KG1 (cell line): ENCODE measurements around the gene KLHL15.
"Not testable (repeated sequence)": the region's sequence is repeated elsewhere in the genome, so short reads cannot be mapped to it uniquely, and the experiment has no call there.

ENCODE experiments used
- DNase-seq: peaks from one replicate; lab custom pipeline; 2025; lab: John Stamatoyannopoulos, UW

The KLHL15 gene

DNA sequence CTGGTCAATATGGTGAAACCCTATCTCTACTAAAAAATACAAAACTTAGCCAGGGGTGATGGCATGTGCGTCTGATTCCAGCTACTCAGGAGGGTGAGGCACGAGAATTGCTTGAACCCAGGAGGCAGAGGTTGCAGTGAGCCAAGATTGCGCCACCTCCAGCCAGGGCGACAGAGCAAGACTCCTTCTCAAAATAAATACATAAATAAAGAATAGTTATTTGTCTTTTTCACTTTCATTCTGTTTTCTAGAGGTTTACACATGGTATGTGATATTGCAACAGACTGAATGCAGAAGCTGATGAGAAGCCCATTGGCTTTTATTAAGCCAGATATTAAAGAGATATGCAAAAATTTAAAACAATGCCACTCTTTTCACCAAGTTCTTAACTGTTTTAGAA, 8.2 kb downstream of the KLHL15 start:
- no peak for DNase-seq

DNA sequence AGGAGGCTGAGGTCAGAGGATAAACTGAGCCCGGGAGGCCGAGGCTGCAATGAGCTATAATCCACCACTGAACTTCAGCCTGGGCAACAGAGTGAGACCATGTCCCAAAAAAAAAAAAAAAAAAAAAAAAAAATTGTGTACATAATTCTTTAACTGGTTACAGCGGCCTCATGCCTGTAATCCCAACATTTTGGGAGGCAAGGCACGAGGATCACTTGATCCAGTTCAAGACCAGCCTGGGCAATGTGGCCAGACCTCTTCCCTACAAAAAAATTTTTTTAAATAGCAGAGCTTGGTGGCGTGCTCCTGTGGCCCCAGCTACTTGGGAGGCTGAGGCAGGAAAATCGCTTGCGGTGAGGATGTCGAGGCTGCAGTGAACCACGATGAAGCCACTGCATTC, 9.3 kb downstream of the KLHL15 start:
- DNase-seq = no peak

DNA sequence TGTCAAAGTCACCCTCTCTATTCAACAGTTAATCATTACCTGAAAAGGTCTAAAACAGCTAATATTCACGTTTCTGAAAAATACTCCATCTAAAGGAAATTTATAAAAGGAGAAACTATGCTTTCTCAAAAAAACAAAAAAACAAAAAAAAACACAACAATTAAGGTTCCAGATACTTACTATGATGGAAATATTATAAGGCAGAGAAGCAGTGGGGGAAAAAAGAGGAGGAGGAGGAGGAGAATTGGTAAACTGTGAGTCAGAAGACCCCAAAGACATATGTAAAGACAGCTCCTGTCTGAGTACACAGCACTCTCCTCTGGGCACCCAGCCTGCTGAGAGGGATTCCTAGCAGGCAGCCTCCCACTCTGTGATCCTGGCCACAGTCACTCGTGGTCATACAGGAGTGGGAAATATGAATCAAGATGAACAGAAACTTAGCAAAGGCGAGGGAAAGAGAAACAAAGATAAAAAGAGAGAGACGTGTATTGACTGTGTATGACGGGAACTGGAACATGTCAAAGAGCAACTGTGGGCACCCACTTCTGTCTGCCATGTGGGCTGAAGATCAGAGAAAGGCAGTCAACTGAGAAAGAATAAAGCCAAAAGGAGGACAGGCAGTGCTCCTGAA, 12.5 kb downstream of the KLHL15 start:
- DNase-seq = no peak

DNA sequence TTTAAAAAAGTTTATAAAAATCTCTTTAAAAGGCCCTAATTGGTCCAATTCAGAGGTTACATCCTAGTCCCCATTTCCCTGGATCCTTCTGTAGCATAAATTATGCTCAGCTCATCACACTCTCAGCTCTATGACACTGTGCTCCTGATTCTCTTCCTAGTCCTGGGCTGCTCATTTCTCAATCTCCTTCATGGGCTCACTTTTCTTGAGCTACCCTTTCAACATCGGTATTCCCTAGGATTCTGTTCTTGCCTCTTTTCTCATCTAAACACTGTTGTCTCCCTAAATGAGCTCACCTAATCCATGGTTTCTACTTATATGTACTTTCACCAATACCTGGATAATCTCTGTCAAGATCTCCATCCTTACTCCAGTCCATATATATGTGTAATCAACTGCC, 14.7 kb downstream of the KLHL15 start:
- no peak for DNase-seq

DNA sequence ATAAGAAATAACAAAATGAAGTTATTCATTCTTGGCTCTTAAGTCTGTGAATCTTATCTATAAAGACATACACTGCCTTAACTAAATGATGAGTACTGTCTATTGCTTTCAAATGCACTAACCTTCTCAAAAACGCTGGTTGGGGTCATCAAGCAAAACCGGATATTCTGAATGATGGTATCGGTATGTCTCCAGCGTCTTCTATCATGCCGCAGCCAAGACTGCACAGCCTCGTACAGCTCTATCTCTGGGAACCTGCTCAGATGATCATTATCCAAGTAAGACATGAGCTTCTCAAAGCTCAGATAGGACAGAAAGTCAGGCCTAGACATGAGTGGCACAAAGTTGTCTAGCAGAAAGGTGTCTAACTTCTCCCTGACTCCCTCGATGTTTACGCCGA, 21.1 kb downstream of the KLHL15 start:
- no peak for DNase-seq

DNA sequence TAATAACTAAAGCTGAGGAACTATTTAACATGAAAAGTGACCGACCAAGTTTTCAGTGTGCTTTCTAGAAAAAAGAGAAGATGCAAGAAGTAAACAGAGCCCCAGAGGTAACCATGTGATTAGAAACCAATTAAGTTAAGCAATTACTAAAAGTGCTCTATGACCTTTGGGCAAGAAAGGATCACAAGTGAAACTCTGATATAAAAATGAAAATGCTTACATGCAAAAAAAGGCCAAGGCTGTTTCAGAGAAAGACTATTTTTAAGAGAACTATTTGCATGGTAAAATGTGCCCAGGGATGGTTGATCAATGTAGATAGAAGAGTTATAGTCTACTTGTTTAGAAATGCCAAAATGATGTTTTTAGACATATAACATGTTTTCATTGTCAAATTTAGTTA, 22.0 kb downstream of the KLHL15 start:
- no peak for DNase-seq

DNA sequence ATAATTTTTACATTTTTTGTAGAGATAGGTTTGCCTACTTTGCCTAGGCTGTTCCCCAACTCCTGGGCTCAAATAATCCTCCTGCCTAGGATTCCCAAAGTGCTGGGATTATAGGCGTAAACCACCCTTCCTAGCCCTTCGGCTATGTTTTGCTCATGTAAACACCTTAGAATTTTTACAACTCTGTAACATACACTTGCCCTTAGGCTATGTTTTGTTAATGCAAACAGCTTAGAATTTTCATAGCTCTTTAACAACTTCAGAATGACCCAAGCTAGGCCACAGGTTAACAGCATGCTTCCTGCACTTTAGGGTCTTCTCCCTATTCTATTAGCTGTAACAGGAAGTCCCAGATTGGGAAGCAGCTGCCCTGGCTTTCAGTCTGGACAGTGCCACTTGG, 24.2 kb downstream of the KLHL15 start:
- no peak for DNase-seq

DNA sequence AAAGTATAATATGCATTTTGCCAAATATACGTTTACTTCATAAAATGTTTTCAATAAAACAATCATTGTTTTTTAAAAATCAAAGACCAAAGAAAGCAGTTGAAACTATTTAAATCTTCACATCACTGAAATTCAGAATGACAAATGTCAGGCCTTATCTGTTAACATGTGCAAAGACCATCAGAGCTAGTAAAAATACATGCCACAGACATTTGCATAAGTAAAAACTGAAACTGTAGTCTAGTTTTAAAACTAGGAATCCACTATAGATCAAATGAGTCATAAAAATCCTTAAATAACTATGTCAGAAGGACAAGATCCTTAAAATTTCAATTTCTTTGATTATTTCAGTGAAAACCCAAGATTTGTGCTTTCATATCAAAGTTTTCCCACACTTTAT, 24.8 kb downstream of the KLHL15 start:
- DNase-seq = no peak

DNA sequence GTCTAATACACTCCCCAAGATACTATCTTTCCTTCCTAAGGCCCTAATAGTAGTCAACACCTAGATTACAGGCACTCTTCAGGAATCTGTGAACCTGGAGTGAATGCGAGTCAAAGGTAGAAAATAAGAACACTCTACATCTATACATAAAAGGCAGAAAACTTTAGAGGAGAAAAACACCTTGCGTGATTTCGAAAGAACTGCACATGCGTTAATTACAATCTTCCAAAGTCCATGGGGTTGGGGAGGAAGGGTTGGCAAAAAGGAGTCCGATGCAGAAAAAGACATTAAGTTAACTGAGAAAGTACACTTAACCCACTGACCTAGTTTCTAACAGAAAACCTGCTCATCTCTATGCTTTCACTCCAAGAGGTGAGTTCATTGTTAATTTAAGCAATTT, 27.3 kb downstream of the KLHL15 start:
- DNase-seq = no peak

DNA sequence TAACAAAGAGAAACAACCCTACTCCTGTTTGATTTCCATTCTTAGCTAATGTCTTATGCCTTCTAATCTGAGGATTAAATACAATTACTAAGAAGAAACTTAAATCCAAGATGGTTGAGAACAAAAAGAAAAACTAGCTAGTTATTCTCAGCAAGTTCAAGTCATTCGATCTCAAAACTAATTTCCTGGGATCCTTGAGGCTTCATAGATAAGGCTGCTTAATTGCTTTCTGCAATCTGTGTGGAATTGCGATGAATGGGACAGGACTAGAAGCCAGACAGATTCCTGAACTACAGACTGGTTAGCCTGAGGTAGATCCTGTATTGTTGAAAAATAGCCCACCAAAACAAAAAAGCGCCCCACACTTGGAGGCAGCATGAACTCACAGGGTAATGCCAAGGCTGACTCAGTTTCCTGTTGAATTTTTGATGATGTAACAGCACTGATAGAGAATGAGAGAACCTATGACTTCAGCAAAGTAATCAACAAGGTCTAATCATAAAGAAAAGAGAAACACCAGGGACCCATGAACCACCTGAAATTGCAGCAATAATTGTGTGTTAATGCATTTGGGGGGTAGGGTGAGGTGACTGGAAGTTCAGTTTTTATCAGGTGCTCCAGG, 33.9 kb downstream of the KLHL15 start:
- no peak for DNase-seq

DNA sequence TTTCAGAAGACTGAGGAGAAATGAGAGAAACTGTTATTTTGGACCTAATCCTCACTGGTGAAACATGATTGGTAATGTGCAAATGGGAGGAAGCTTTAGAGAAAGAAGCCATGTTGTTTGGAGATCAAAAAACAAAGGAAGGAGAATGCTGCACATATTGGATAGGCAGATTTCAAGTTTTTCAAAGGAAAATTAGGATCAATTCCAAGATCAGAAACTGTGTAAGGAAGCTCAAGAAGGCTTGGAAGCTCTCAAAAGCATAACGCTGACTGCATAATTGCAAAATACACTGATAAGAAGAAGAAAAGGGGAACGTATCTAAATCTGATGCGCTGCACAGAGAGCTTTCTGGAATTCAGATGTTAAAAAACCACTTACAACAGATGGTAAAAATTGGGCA, 34.6 kb downstream of the KLHL15 start:
- no peak for DNase-seq

DNA sequence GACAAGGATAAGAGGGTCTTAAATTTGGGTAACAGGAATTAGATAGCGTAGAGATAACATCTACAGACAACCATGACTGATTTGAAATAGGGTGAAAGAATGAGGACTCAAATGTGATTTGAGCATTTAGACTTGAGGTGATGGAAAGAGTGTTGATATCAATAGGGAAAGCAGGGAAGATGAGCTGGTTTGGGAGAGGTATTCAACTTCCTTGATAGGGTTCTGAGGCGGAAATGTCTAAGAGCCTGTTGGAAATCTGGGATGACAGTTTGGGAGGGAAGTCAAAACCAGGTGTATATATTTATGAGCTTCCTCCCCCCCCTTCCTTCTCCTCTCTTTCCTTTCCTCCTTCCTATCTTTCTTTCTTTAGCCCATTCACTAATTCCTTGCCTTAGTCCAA, 36.5 kb downstream of the KLHL15 start:
- no peak for DNase-seq

DNA sequence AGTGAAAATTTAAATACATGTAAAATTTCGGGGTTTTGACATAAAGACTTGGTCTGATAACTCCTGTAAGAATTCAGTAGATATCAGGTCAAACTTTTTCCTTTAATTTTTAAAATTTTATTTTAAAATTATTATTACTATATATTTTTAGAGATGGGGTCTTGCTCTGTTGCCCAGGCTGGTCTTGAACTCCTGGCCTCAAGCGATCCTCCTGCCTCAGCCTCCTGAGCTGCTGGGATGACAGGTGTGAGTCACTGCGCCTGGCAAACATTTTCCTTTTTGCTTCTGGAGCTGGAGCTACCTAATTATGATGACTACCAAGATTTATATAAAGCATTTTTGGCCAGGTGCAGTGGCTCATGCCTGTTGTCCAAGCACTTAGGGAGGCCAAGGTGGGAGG, 37.3 kb downstream of the KLHL15 start:
- no peak for DNase-seq

DNA sequence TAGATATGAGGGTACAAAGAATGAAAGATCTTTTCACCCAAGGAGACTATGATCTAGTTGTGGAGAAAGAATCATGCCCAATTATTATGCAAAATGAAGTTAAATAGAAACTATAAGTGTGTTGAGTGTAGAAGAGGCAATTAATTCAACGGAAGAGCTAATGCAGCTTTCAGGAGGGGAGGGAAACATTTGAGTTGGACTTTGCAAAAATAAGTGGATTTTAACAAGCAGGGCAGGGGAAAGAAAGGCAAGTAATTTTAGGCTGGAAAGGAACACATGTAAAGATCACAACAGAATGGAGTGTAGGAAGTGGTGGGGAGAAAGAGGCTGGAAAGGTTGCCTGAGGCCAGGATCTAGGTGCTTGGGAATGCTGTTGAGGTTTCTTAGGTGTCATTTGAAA, 44.1 kb downstream of the KLHL15 start:
- DNase-seq = no peak

DNA sequence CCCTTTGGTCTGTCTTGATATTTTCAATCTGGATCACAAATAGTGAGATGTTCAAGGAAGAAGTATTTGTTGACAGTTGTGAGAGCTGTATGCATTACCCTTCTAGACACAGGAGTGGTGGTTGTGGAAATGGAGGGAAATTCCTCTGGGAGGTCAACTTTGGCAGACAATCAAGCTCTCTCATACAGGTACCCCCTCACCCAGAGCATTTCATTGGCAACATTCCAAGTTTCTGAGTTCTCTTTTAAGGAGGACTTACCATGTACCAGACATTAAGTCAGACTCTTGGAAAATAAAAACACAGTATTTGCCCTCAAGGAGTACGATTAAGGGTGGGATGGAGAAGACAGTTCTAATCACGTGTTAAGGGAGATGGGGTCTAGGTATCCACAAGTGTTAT, 45.3 kb downstream of the KLHL15 start:
- no peak for DNase-seq

DNA sequence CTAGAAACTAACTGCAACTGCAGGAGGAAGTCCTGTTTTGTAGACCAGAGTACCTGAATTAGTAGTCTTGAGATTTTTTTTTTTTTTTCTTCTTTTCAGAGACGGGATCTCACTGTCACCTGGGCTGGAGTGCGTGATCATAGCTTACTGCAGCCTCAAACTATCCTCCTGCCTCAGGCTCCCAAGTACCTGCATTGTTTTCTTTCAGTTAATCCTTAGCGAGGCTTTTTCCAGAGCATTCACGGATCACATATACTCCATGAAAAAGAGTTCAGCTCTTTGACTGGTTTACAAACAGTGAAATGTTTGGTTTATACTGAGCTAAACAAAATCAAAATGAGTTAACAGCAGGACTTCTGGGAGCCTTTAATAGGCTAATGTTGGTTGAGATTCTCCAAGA, 45.8 kb downstream of the KLHL15 start:
- no peak for DNase-seq

DNA sequence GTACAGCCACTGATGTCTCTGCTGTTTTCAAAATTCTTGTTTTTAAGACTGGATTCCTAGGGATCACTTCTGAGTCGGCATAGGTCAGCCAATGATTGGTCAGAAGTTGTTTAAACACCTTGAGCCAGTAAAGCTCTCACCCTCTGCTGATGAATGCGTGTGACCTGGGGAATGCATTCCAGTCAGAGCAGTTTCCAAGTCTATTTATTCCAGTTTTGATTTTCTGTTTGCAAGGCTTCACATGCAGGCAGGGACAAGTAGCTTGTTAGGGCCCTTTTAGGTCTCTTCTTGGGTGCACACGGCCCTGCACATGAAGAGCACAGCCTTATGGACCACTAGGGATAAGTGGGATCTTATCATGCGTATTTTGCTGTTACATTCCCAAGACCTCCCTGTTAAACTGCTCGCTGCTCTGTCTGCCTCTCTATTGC, 47.0 kb downstream of the KLHL15 start:
- DNase-seq = no peak

DNA sequence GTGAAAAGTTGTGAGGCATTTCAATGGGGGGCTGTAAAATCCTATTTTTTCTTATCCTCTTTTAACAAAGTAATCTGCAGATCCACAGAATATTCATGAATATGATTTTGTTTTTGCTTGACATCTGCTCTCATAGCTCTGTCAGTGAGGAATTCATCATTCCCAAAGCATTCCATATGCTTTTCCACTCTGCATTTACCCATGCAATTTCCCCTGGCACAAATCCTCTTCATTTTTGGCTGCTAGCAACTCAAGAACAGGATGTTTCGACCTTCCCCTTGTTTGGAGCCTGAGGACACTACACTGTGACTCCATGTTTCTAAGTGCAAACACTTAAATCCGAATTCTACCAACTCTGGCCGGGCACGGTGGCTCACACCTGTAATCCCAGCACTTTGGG, 48.5 kb downstream of the KLHL15 start:
- no peak for DNase-seq

DNA sequence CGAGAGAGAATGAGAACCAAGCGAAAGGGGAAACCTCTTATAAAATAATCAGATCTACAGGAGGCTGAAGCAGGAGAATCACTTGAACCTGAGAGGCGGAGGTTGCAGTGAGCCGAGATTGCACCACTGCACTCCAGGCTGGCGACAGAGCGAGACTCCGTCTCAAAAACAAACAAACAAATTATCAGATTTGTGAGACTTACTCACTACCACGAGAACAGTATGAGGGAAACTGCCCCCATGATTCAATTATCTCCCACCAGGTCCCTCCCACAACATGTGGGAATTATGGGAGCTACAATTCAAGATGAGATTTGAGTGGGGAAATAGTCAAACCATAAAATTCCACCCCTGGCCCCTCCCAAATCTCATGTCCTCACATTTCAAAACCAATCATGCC, 61.4 kb downstream of the KLHL15 start:
- not testable (repeated sequence) for DNase-seq

DNA sequence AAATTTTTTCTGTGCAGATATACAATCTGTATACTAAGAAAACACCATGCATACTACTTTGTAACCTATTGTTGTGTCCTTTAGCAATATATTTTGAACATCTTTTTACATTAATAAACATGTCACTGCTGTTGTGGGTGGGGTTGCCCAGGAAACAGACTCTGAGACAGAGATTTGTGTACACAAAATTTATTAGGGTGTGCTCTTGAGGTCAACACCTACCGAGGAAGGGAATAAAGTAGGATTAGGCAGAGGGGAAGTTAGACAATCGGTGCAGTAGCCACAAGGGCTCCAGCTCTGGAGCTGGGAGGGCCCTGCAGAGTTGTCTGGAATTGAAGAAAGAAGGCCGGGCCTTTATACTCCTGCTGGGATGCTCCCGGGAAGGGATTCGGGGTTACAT, 62.8 kb downstream of the KLHL15 start:
- DNase-seq = no peak

DNA sequence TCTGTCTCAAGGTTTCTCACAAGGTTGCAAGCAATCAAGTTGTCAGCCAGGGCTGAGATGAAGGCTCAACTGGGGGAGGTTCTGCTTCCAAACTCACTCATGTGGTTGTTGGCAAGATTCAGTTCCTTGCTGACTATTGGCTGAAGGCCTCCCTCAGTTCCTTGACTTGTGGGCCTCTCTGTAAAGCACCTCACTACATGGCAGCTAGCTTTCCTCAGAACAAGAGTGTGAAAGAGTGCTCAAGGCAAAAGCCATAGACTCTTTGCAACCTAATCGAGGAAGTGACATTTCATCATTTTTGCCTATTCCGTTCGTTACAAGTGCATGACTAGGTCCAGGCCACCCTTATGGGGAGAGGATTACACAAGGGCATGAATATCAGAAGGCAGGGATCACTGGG, 67.2 kb downstream of the KLHL15 start:
- DNase-seq = no peak

DNA sequence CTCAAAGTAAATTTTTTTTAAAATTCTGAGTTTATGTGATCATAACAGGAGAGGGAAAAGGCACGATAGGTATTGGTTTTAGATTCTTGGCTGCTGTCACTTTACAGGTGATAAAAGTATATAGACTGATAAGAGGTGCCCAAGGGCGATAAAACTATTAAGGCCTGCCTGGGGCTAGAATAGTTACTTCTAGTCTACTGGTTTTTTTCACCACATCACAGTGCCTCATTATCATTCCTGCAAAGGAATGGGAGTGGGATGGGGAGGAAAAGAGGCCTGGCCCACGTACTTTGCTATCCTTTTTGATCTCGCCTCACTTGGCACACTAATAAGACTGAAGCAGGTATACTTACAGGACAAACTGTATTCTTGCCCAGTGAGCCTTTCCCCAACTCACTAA, 72.6 kb downstream of the KLHL15 start:
- DNase-seq = no peak

DNA sequence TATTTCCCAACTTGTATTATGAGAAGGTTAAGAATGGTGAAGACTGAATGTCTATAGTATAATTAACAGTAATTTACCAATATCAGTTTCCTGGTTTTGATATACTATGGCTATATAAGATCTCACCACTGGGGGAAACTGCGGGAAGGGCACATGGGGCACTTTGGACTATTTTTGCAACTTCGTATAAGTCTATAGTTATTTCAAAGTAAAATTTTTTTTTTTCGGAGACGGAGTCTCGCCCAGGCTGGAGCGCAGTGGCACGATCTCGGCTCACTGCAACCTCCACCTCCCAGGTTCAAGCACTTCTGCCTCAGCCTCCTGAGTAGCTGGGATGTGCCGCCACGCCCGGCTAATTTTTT, 73.1 kb downstream of the KLHL15 start:
- peak; percentile 2 for DNase-seq
